Activated T-helper 1 cell treated with anti-CD3 and anti-CD28 coated beads, Interleukin-12 subunit alpha, Interleukin-12 subunit beta, Interleukin-2, Interleukin-4 antibody, amounts not matched to agents 30 ng/mL and 10 ng/mL and 1 ng/mL, durations not matched to agents 14 hours and 24 hours and 36 hours (primary cell): ENCODE data around the gene MSL1. TPM values are rescaled to one million over a fixed set of nuclear protein-coding genes. Genes with fewer than 3 reads are reported as not detected.
A peak's percentile ranks its signal among the peaks of the same experiment; 100 is the strongest.

ENCODE experiments used
- DNase-seq: peaks from one replicate; pipeline ENCODE4 v3.0.0; 2021; ENCODE audit warnings: low spot score
- H3K27ac Mint-ChIP-seq: one replicate; pipeline ENCODE4 v1.8.0; 2021; ENCODE audit warnings: mild to moderate bottlenecking, mixed read lengths
- H3K27me3 Mint-ChIP-seq: one replicate; pipeline ENCODE4 v1.8.0; 2022; ENCODE audit warnings: mild to moderate bottlenecking, moderate library complexity, mixed read lengths; ENCODE audit not compliant: insufficient read depth
- H3K36me3 Mint-ChIP-seq: one replicate; pipeline ENCODE4 v1.8.0; 2021; ENCODE audit warnings: low read depth, mixed read lengths
- H3K4me1 Mint-ChIP-seq: one replicate; pipeline ENCODE4 v1.8.0; 2021; ENCODE audit warnings: low read depth, mixed read lengths
- H3K4me3 Mint-ChIP-seq: one replicate; pipeline ENCODE4 v1.8.0; 2021; ENCODE audit warnings: mild to moderate bottlenecking, moderate library complexity, mixed read lengths
- H3K9me3 Mint-ChIP-seq: one replicate; pipeline ENCODE4 v1.8.0; 2021; ENCODE audit warnings: mixed read lengths
- intact Hi-C: fragments of 100-400 bp; cut with micrococcal nuclease; formaldehyde crosslinking; loops from one replicate; pipeline ENCODE4 v1.15.1; 2024
- total RNA-seq: library from RNA; stranded (reverse); gene quantifications from 2 replicates; pipeline ENCODE4 v1.2.3, GENCODE V29; 2022

Gene MSL1, protein sequence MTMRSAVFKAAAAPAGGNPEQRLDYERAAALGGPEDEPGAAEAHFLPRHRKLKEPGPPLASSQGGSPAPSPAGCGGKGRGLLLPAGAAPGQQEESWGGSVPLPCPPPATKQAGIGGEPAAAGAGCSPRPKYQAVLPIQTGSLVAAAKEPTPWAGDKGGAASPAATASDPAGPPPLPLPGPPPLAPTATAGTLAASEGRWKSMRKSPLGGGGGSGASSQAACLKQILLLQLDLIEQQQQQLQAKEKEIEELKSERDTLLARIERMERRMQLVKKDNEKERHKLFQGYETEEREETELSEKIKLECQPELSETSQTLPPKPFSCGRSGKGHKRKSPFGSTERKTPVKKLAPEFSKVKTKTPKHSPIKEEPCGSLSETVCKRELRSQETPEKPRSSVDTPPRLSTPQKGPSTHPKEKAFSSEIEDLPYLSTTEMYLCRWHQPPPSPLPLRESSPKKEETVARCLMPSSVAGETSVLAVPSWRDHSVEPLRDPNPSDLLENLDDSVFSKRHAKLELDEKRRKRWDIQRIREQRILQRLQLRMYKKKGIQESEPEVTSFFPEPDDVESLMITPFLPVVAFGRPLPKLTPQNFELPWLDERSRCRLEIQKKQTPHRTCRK
- total RNA-seq: 87.6 and 88.2 TPM in 2 replicates

DNA sequence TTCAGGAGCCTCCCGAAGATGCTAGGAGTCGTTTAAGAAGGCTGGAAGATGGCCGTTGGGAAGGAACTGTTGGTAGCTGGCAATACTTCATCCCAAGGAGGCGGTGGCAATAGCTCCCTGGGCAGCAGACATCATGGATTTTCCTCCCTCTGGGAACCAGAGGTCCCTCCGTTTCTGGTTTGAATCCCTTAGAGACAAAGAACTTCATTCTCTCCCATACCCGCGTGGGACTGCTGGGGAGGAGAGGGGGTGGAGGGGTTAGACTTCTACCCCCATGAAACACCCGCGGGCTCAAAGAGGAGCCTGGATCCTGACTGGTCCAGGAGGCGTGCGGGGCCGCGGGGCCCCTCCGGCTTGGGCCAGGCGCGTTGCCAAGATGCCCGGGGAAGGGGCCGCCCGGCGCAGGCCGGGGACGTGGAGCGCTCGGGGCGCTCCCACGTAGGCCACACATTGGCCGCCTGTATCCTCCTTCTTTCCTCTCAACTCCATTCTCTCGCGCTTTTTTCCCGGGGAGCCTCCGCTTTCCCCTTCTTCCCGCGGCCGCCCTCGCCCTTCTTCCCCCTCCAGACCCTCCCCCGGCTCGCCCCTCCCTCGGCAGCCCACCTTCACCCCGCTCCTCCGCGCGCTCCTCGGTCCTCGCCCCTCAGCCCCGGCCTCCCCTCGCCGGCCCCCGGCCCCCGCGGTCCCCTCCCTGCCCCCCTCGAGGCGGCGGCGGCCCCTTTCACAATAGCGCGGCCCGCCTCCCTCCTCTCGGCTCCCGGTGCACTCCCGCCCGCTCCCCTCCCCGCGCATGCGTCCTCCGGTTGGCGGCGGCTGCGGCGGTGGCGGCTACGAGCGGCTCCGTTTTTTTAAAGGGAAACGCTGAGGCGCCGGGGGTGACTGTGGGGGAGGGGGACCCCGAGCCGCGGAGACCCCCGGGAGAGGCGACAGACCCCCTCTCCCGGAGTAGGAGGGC lies at the start of gene MSL1:
Gene MSL1 (plus strand): TSS at position 791 of the 955 bp plus-strand sequence. CDS start 642 bp downstream, outside the sequence.
- Mint-ChIP-seq H3K4me3 (peak within 1 kb of the TSS; percentile 97), H3K4me1 (peaks cover 41% of the 10 kb centered on the region), H3K9me3 (no peaks in the 10 kb centered on the region), H3K36me3 (peaks cover 19% of the 10 kb centered on the region), H3K27me3 (no peaks in the 10 kb centered on the region), H3K27ac (peak within 1 kb of the TSS; percentile 72)
- DNase-seq: peak; percentile 86
- intact Hi-C loops: no loop called here

DNA sequence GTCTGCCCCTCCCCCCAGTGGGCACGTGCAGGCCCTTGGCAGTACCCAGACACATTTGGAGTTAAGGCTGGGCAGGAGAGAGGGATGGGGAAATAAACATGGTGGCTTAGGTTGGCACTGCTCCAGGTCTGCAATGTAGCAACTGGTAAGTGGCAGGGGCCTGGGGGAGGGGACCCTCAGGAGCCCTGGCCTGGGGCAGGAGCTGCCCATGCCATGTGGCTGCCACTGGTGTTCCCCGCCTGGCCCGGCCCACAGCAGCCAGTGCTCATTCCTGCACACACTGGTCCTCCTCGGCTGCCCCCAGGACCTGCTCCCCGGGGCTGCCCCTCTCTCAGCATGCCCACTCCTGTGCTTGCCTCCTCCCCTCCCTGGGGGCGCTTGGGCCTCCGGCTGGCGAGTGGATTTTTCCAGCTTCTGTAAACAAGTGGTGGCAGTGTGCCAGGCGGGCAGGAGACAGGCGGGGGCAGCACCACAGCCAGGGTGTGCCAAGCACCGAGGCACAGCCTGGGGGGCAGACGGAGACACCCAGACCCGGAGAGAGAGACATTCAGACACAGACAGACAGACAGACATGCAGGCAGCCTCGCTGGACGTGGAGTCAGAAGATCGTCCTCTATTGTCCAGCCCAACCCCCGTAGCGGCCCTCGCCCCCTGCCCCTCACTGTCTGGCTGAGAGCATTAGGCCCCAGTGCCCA lies 49.6 kb upstream of the MSL1 start:
- peaks cover 42% of the 10 kb centered on the region for H3K4me1 Mint-ChIP-seq
- DNase-seq: no peak
- intact Hi-C loops: no loop called here
- no peaks in the 10 kb centered on the region for H3K36me3 Mint-ChIP-seq
- no peaks in the 10 kb centered on the region for H3K9me3 Mint-ChIP-seq
- H3K27me3 Mint-ChIP-seq: peaks cover 3% of the 10 kb centered on the region
- no peak overlapping the region for H3K27ac Mint-ChIP-seq
- H3K4me3 Mint-ChIP-seq: no peak overlapping the region

DNA sequence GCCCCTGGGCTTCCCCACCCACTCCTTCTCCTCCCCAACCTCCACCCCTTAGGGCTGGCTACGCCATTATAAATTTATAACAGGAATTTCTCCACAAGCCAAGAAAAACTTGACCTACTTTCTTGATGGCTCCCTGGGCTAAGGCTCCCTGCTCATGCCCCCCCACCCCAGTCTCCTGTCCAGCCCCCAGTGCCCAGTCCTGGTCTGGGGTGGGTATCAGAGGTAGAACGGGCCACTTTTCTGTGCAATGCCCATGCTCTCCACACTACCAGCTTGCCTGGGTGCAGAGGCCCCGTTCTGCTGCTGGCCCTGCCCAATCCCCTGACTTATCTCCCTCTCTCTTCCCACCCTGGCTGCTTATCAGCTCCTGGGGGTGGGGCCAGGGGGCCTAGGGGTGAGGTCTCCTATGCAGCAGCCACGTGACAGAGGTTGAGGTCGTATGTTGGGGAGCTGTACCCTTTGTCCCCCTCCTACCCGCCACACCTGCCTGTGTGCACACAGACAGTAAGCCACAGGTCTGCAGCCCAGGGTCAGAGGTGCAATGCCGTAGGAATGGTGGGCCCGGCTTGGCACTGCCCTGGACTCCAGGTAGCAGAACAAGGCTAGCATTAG lies 48.9 kb upstream of the MSL1 start:
- no peak overlapping the region for H3K27ac Mint-ChIP-seq
- H3K4me3 Mint-ChIP-seq: no peak overlapping the region
- H3K4me1 Mint-ChIP-seq: peaks cover 35% of the 10 kb centered on the region
- H3K9me3 Mint-ChIP-seq: no peaks in the 10 kb centered on the region
- no peak for DNase-seq
- intact Hi-C loops: no loop called here
- no peaks in the 10 kb centered on the region for H3K36me3 Mint-ChIP-seq
- peaks cover 3% of the 10 kb centered on the region for H3K27me3 Mint-ChIP-seq

DNA sequence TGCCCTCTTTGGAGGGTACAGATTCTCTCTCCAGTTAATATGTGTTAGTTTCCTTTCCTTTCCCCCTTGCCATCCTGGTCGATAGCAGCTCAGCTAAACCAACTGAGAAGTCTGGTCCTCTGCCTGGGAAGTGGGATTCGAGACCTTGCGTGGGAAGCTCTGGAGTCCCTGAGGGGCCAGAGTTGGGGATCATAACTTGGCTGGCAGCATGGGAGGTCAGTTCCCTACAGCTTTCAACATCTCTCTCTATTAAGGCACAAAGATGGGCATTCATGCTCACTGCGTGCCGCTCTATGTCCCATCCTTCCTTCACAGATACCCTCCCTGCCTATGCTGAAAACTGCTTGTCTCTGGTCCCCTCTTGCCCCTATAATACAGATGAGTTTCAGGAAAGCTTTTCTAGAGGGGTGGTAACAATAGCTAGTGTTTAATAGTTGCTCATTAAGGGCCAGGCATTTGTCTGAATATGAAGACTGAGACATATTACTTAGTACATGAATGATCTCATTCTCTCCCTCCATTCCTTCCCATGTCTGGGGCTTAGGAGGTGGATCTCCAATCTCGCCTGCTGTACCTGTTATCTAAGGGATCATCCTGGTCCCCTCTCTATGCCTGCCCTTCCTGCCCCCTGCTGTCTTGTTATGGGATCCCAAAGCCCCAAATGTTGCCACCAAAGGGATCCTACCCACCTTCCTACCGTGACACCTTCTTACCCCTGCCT lies 48.2 kb upstream of the MSL1 start:
- intact Hi-C loops: no loop called here
- DNase-seq: no peak
- no peak overlapping the region for H3K27ac Mint-ChIP-seq
- H3K36me3 Mint-ChIP-seq: no peaks in the 10 kb centered on the region
- H3K9me3 Mint-ChIP-seq: no peaks in the 10 kb centered on the region
- H3K4me1 Mint-ChIP-seq: peaks cover 27% of the 10 kb centered on the region
- H3K4me3 Mint-ChIP-seq: no peak overlapping the region
- peaks cover 3% of the 10 kb centered on the region for H3K27me3 Mint-ChIP-seq

DNA sequence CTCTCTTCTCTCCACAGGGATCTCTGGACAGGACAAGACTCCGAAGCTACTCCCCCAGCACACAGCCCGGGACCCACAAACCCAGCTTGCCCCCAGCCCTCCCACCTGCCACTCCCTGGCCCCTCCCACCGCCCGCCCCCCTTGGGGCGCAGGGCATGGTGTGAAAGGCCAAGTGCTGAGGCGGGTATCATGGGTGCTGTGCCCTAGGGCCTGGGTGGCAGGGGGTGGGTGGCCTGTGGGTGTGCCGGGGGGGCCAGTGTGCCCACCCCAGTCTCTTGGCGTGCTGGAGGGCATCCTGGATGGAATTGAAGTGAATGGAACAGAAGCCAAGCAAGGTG lies 47.6 kb upstream of the MSL1 start:
- intact Hi-C loops: no loop called here
- no peak overlapping the region for H3K27ac Mint-ChIP-seq

DNA sequence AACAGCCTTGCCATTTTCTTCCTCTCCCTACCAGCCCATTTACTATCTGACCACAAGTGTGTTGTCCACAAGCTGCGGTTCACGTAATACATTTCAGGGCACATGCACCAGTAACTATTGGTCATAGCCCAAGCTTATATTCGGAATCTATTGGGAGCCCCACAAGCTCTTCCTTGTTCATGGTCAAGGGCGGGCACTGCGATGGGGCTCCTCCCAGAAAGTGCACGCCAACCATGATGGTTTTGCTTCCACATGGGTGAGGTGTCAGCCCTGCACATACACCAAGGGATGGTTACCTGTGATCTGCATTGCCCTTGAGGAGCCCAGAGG lies 46.9 kb upstream of the MSL1 start:
- peaks cover 3% of the 10 kb centered on the region for H3K27me3 Mint-ChIP-seq
- intact Hi-C loops: loop anchor here (1.0 kb wide), 2 partner anchors 13 to 62 kb away; partner anchors contain the start of gene THRA
- DNase-seq: no peak
- H3K4me3 Mint-ChIP-seq: no peak overlapping the region
- no peaks in the 10 kb centered on the region for H3K9me3 Mint-ChIP-seq
- H3K36me3 Mint-ChIP-seq: no peaks in the 10 kb centered on the region
- H3K27ac Mint-ChIP-seq: no peak overlapping the region
- peaks cover 15% of the 10 kb centered on the region for H3K4me1 Mint-ChIP-seq

More for the DNA sequence above, 47.6 kb upstream of the MSL1 start:
- Mint-ChIP-seq H3K4me1 (peaks cover 22% of the 10 kb centered on the region), H3K36me3 (no peaks in the 10 kb centered on the region), H3K4me3 (no peak overlapping the region), H3K27me3 (peaks cover 3% of the 10 kb centered on the region), H3K9me3 (no peaks in the 10 kb centered on the region)
- no peak for DNase-seq

DNA sequence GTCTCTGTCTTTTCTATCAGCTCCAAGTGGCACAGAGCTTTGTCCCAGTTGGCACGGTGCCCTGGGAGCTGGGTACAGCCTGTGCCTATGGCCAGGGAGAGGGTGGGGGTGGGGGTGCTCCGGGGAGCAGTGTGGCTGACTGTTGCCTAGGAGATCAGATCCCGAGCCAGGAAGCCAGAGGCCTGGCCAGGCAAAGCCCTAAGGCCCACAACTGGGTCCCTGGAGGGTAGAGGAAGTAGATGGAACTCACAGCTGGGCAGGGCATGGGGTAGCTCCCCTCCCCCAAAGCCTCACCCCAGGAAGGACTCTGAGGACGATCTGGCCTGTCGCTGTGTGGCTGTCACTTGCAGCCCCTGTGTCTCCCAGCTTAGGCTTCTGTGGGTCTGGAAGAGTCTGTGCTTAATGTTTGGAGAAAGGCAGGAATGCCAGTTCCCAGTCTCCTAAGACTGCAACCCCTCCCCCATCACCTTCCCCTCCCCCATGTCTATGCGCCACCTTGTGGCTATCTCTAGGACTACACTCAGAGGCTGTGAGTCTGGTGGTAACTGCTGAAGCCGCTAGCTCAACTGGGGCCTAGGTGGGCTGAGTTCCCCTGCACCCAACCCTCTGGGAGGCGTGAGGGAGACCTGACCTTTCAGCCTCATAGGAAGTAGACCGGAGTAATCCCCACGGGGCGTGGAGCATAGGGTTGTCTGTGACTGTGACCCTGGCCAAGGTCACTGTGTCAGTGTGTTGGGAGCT lies 46.4 kb upstream of the MSL1 start:
- peaks cover 11% of the 10 kb centered on the region for H3K4me1 Mint-ChIP-seq
- no peaks in the 10 kb centered on the region for H3K9me3 Mint-ChIP-seq
- intact Hi-C loops: loop anchor here (1.0 kb wide), 2 partner anchors 13 to 62 kb away; partner anchors contain the start of gene THRA
- peaks cover 3% of the 10 kb centered on the region for H3K27me3 Mint-ChIP-seq
- no peak overlapping the region for H3K27ac Mint-ChIP-seq
- H3K4me3 Mint-ChIP-seq: no peak overlapping the region
- no peaks in the 10 kb centered on the region for H3K36me3 Mint-ChIP-seq
- DNase-seq: peak; percentile 50

DNA sequence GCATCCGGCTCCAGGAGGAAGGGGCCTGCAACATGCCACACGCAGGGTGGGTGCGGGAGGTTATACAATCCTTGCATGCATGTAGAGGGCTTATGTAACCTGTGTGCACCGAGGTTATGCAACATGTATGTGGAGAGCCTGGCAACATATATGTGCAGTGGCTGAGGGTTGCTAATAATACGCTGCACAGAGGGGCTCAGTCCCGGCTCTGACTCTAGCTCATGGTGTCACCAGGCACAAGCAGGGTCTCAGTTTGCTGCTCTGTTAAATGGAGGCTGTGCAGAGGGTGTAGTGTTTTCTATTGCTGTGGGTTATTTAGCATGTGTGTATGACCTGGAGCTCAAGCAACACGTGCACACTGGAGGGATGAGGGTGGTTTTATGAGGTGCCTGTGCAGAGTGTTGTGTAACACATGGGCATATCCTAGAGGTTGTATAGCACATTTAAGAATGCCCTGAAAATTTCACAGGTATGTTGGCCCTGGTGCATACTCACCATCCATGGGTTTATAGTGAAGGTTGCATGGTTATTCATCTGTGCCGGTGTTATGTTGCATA lies 45.8 kb upstream of the MSL1 start:
- no peak for DNase-seq
- Mint-ChIP-seq H3K4me3 (no peak overlapping the region), H3K27ac (no peak overlapping the region), H3K27me3 (peaks cover 3% of the 10 kb centered on the region), H3K9me3 (no peaks in the 10 kb centered on the region), H3K36me3 (no peaks in the 10 kb centered on the region), H3K4me1 (peaks cover 11% of the 10 kb centered on the region)
- intact Hi-C loops: loop anchor here (1.0 kb wide), 2 partner anchors 14 to 63 kb away; partner anchors contain the start of gene THRA

DNA sequence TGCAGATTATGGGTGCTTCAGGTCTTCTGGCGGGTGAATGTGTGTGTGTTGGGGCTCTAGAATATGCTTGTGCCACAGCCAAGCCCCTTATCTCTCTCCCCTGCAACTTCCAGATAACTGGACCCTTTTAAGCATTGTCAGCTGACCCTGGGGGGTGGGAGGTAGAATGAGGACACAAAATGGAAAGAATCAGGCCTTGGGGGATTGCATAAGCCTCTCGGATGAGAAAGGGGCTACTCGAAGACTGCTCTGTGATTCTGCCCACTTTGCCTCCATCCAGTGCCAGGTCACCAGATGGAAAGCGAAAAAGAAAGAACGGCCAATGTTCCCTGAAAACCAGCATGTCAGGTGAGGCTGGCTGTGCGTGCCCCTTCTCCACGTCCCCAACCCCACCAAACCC lies 45.2 kb upstream of the MSL1 start:
- Mint-ChIP-seq H3K36me3 (no peaks in the 10 kb centered on the region), H3K4me1 (peaks cover 11% of the 10 kb centered on the region), H3K27ac (no peak overlapping the region), H3K27me3 (peaks cover 3% of the 10 kb centered on the region), H3K9me3 (no peaks in the 10 kb centered on the region), H3K4me3 (no peak overlapping the region)
- DNase-seq: no peak
- intact Hi-C loops: no loop called here

DNA sequence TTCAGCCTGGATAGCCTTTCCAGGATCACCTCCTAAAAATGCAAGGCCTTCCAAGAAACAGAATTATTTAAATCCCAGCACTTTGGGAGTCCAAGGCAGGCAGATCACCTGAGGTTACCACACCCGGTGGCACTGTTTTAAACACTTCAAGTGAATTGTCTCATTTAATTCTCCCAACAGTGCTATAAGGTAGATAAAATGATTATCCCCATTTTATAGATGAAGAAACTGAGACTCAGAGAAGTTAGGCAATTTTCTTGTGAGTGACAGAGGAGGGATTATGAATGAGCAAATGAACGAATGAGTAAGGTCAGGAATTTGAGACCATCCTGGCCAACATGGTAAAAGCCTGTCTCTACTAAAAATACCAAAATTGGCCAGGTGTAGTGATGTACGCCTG lies 42.2 kb upstream of the MSL1 start:
- Mint-ChIP-seq H3K27me3 (no peaks in the 10 kb centered on the region), H3K27ac (no peak overlapping the region), H3K4me1 (peaks cover 11% of the 10 kb centered on the region), H3K4me3 (no peak overlapping the region), H3K36me3 (no peaks in the 10 kb centered on the region), H3K9me3 (no peaks in the 10 kb centered on the region)
- intact Hi-C loops: no loop called here
- DNase-seq: no peak

DNA sequence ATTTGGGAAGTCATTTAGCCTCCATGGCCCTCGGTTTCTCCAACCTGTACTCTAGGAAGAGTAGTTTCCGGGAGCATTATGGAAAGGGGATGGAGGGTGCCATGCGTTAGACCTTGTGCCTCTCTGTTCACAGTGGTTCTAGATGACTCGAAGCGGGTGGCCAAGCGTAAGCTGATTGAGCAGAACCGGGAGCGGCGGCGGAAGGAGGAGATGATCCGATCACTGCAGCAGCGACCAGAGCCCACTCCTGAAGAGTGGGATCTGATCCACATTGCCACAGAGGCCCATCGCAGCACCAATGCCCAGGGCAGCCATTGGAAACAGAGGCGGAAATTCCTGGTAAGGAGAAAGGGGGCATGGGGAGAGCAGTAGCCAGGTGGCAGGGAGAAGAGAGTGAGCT lies 37.3 kb upstream of the MSL1 start:
- intact Hi-C loops: no loop called here
- Mint-ChIP-seq H3K4me1 (no peaks in the 10 kb centered on the region), H3K27me3 (no peaks in the 10 kb centered on the region), H3K27ac (no peak overlapping the region), H3K9me3 (no peaks in the 10 kb centered on the region), H3K36me3 (no peaks in the 10 kb centered on the region), H3K4me3 (no peak overlapping the region)
- DNase-seq: no peak
